HepG2 (cell line): ENCODE results near the gene UBE2O. TPM values are rescaled to one million over a fixed set of nuclear protein-coding genes. Genes with fewer than 3 reads are reported as not detected.

Experiments used
- ELF3 ChIP-seq: IDR thresholded peaks from 2 replicates; pipeline ENCODE4 v1.6.1; 2016; ENCODE audit warnings: missing genetic modification reagents, missing compliant biosample characterization
- FOXO1 ChIP-seq: sonication (generic); formaldehyde crosslinking; IDR thresholded peaks from 2 replicates; pipeline ENCODE4 v1.4.0; 2020; ENCODE audit warnings: missing genetic modification reagents
- JUND ChIP-seq: sonication (generic); formaldehyde crosslinking; IDR thresholded peaks from 2 replicates; pipeline ENCODE4 v1.8.0; 2022; ENCODE audit warnings: mild to moderate bottlenecking, missing genetic modification reagents
- KDM1A ChIP-seq: IDR thresholded peaks from 2 replicates; pipeline ENCODE4 v1.6.1; 2016; ENCODE audit warnings: missing compliant biosample characterization
- KDM3A ChIP-seq: IDR thresholded peaks from 2 replicates; pipeline ENCODE4 v1.6.1; 2018; ENCODE audit warnings: low read depth, missing compliant biosample characterization
- KDM6A ChIP-seq: IDR thresholded peaks from 2 replicates; pipeline ENCODE4 v1.6.1; 2016; ENCODE audit warnings: low read depth
- KLF6 ChIP-seq: IDR thresholded peaks from 2 replicates; pipeline ENCODE4 v1.8.0; 2016; ENCODE audit warnings: missing biosample characterization, missing genetic modification reagents
- MAFK ChIP-seq, 2 experiments: IDR thresholded peaks in 1 of 2; conservative IDR thresholded peaks in 1 of 2; 2 replicates each; pipeline ENCODE4 v1.6.1; 2011; ENCODE audit warnings: improper control_type of control experiment in 2 of 2, low read length in 2 of 2
- MIER2 ChIP-seq: IDR thresholded peaks from 2 replicates; pipeline ENCODE4 v1.6.1; 2016; ENCODE audit warnings: missing biosample characterization, missing genetic modification reagents
- NFIC ChIP-seq: IDR thresholded peaks from 2 replicates; pipeline ENCODE4 v1.6.1; 2012; ENCODE audit warnings: mild to moderate bottlenecking, low read length, inconsistent platforms
- NR1H2 ChIP-seq: sonication (generic); formaldehyde crosslinking; IDR thresholded peaks from 2 replicates; pipeline ENCODE4 v1.8.1; 2022; ENCODE audit warnings: low read depth, missing genetic modification reagents, borderline replicate concordance
- RAD21 ChIP-seq: fragments of 450-650 bp; formaldehyde crosslinking; IDR thresholded peaks from 2 replicates; pipeline ENCODE4 v1.5.0; 2020; ENCODE audit warnings: mild to moderate bottlenecking
- RARA ChIP-seq: IDR thresholded peaks from 2 replicates; pipeline ENCODE4 v1.6.1; 2016; ENCODE audit warnings: missing genetic modification reagents, missing compliant biosample characterization
- RBM22 ChIP-seq: fragments of 200-400 bp; formaldehyde crosslinking; optimal IDR thresholded peaks from 2 replicates; pipeline ENCODE3; 2017; ENCODE audit warnings: mild to moderate bottlenecking, low read length, moderate library complexity
- SAP130 ChIP-seq: IDR thresholded peaks from 2 replicates; pipeline ENCODE4 v1.6.1; 2016; ENCODE audit warnings: low read depth
- SIN3B ChIP-seq: fragments of 150-350 bp; IDR thresholded peaks from 2 replicates; pipeline ENCODE4 v1.6.1; 2014; ENCODE audit warnings: low read length
- SMC3 ChIP-seq: IDR thresholded peaks from 2 replicates; pipeline ENCODE4 v1.6.1; 2011; ENCODE audit warnings: low read length, improper control_type of control experiment
- SNAPC2 ChIP-seq: sonication (generic); formaldehyde crosslinking; IDR thresholded peaks from 2 replicates; pipeline ENCODE4 v1.8.1; 2022; ENCODE audit warnings: mild to moderate bottlenecking, missing genetic modification reagents
- SP5 ChIP-seq: IDR thresholded peaks from 2 replicates; pipeline ENCODE4 v1.6.1; 2016; ENCODE audit warnings: low read depth, borderline replicate concordance
- SPEN ChIP-seq: sonication (generic); formaldehyde crosslinking; IDR thresholded peaks from 2 replicates; pipeline ENCODE4 v1.5.1; 2020; ENCODE audit warnings: low read depth, mild to moderate bottlenecking, missing genetic modification reagents
- SRF ChIP-seq: IDR thresholded peaks from 2 replicates; pipeline ENCODE4 v1.6.1; 2011; ENCODE audit warnings: mild to moderate bottlenecking, low read depth, low read length, moderate library complexity
- TRIM24 ChIP-seq: sonication (generic); formaldehyde crosslinking; IDR thresholded peaks from 2 replicates; pipeline ENCODE4 v1.8.0; 2022; ENCODE audit warnings: mild to moderate bottlenecking, missing genetic modification reagents
- ZFP82 ChIP-seq: sonication (generic); formaldehyde crosslinking; IDR thresholded peaks from 2 replicates; pipeline ENCODE4 v1.5.1; 2020; ENCODE audit warnings: mild to moderate bottlenecking, missing genetic modification reagents, borderline replicate concordance
- ZNF136 ChIP-seq: sonication (generic); formaldehyde crosslinking; IDR thresholded peaks from 2 replicates; pipeline ENCODE4 v1.8.1; 2022; ENCODE audit warnings: low read depth, mild to moderate bottlenecking, moderate library complexity, missing genetic modification reagents
- ZNF24 ChIP-seq: fragments of 450-650 bp; IDR thresholded peaks from 2 replicates; pipeline ENCODE4 v1.6.1; 2017; ENCODE audit warnings: antibody characterized with exemption, mild to moderate bottlenecking
- ZNF557 ChIP-seq: sonication (generic); formaldehyde crosslinking; IDR thresholded peaks from 2 replicates; pipeline ENCODE4 v1.4.0; 2020; ENCODE audit warnings: missing genetic modification reagents
- polyA plus RNA-seq, 8 experiments: library from polyadenylated mRNA; depleted of rRNA in 3 of 8; stranded (reverse) in 7 of 8; unstranded in 1 of 8; fragments of >200 nt; fragmentation: Illumina TruSeq in 4 of 8; extraction: Trizol in 4 of 8; gene quantifications; 2 replicates each; pipeline versions ENCODE4 v1.2.1 to v1.2.3, GENCODE V29; 2011 to 2016; ENCODE audit warnings: low read depth in 4 of 8, missing spikeins in 1 of 8, mixed read lengths in 1 of 8; ENCODE audit not compliant: insufficient read depth in 1 of 8
- total RNA-seq, 5 experiments: library from RNA; depleted of rRNA; stranded (reverse); fragments of >200 nt; fragmentation: Illumina TruSeq; extraction: Trizol; gene quantifications; 2 replicates each; pipeline ENCODE4 v1.2.3, GENCODE V29; 2016; ENCODE audit warnings: low read depth in 1 of 5
- TF ChIP-seq, protein P1 (sequence below): sonication (generic); formaldehyde crosslinking; IDR thresholded peaks from 2 replicates; pipeline ENCODE4 v1.4.0; 2020; ENCODE audit warnings: missing genetic modification reagents
- TF ChIP-seq, protein P2 (sequence below), 2 experiments: fragments of 450-650 bp in 1 of 2; sonication (generic) in 1 of 2; formaldehyde crosslinking; IDR thresholded peaks; 2 replicates each; pipeline versions ENCODE4 v1.5.0 to v1.8.0; 2020 to 2022; ENCODE audit warnings: mild to moderate bottlenecking in 1 of 2, missing genetic modification reagents in 1 of 2
- TF ChIP-seq, protein P3 (sequence below), 2 experiments: sonication (generic) in 1 of 2; formaldehyde crosslinking in 1 of 2; IDR thresholded peaks; 2 replicates each; pipeline versions ENCODE4 v1.4.0 to v1.6.1; 2018 to 2020; ENCODE audit warnings: missing genetic modification reagents in 2 of 2, borderline replicate concordance in 1 of 2, low read depth in 1 of 2, mild to moderate bottlenecking in 1 of 2, missing biosample characterization in 1 of 2

UBE2O gene
- total and polyA plus RNA-seq, 2 of the 13 experiments (the other 11 are each of a cell fraction or from before 2014, with no cell fraction given) = 21.5 to 23.5 TPM

DNA sequence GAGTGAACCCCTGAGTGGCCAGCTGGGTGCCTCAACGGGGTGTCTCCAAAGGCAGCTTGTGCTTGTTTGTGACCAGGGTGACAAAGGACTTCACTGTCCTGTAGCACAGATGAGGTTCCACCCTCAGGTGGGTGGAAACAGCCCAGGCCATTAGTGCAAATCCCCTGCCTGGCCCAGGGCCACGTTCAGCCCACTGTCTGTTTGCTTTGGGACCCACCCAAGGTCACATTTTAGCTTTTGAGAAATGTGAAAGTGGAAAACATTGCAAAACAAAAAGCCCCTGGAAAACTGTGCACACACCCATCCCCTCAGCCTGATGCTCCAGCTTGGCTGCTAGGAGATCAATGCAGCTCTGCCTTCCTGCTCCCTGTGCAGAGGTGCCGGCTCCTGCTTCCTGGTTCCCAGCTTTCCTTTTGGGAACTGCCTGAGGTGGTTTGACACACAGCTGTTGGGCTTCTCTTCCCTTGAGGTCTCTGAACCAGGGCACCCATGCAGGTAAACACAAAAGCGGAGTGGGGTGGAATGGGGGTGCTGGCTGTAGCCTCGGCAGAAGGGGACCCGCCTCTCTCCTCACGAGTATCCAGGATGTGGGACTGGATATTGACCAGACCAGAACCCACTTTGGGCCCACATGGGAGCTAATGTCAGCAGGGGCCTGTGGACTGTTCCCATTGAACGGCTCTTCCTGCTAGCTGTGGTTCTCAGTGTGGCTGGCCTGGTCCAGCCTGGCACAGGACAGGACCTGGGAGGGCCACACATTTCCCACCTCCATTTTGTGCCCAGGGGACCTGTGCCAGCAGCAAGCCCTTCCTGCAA is 76.4 kb downstream of the UBE2O start (continued):
- TF ChIP-seq KLF6 (CRISPR knock-in tag) = peak; percentile 92
- TF ChIP-seq KDM3A = peak; percentile 66
- peak; percentile 81 for TF ChIP-seq KDM6A (CRISPR knock-in tag)
- peak; percentile 94 for TF ChIP-seq FOXO1
- TF ChIP-seq SNAPC2 (CRISPR knock-in tag) = 0 out of 2 replicates have a peak, but pooled peaks have one; percentile 67
- TF ChIP-seq, protein P1, sequence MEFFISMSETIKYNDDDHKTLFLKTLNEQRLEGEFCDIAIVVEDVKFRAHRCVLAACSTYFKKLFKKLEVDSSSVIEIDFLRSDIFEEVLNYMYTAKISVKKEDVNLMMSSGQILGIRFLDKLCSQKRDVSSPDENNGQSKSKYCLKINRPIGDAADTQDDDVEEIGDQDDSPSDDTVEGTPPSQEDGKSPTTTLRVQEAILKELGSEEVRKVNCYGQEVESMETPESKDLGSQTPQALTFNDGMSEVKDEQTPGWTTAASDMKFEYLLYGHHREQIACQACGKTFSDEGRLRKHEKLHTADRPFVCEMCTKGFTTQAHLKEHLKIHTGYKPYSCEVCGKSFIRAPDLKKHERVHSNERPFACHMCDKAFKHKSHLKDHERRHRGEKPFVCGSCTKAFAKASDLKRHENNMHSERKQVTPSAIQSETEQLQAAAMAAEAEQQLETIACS (CRISPR knock-in tag) = peak; percentile 55; the same call in 1 of the 2 replicates
- peak; percentile 16; the same call in 1 of the 2 replicates for TF ChIP-seq ZNF136
- TF ChIP-seq RAD21 (CRISPR knock-in tag) = peak; percentile 53
- TF ChIP-seq SAP130 (CRISPR knock-in tag) = peak; percentile 94
- peak; percentile 84 for TF ChIP-seq RARA
- TF ChIP-seq, protein P2, sequence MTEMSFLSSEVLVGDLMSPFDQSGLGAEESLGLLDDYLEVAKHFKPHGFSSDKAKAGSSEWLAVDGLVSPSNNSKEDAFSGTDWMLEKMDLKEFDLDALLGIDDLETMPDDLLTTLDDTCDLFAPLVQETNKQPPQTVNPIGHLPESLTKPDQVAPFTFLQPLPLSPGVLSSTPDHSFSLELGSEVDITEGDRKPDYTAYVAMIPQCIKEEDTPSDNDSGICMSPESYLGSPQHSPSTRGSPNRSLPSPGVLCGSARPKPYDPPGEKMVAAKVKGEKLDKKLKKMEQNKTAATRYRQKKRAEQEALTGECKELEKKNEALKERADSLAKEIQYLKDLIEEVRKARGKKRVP (CRISPR knock-in tag; IDR thresholded peaks at IDR 0.05) = peak in 1 of 2 experiments; percentile 81; a peak in 2 of 4 replicates
- TF ChIP-seq ZNF557 (CRISPR knock-in tag) = peak; percentile 86; the same call in 1 of the 2 replicates
- TF ChIP-seq ZNF24 = no peak
- TF ChIP-seq ZFP82 (CRISPR knock-in tag) = no peak
- peak; percentile 95 for TF ChIP-seq ELF3
- peak; percentile 97 for TF ChIP-seq RBM22
- TF ChIP-seq SRF = no peak
- TF ChIP-seq MIER2 (CRISPR knock-in tag) = peak; percentile 49; the same call in 1 of the 2 replicates
- no peak for TF ChIP-seq SMC3
- peak; percentile 95 for TF ChIP-seq SP5 (CRISPR knock-in tag)
- TF ChIP-seq NR1H2 = no peak; the same call in 1 of the 2 replicates
- TF ChIP-seq JUND (CRISPR knock-in tag) = peak; percentile 41; the same call in 1 of the 2 replicates
- TF ChIP-seq TRIM24 (CRISPR knock-in tag) = no peak
- TF ChIP-seq, protein P3, sequence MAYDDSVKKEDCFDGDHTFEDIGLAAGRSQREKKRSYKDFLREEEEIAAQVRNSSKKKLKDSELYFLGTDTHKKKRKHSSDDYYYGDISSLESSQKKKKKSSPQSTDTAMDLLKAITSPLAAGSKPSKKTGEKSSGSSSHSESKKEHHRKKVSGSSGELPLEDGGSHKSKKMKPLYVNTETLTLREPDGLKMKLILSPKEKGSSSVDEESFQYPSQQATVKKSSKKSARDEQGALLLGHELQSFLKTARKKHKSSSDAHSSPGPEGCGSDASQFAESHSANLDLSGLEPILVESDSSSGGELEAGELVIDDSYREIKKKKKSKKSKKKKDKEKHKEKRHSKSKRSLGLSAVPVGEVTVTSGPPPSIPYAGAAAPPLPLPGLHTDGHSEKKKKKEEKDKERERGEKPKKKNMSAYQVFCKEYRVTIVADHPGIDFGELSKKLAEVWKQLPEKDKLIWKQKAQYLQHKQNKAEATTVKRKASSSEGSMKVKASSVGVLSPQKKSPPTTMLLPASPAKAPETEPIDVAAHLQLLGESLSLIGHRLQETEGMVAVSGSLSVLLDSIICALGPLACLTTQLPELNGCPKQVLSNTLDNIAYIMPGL (CRISPR knock-in tag; IDR thresholded peaks at IDR 0.05; ENCODE audit: borderline replicate concordance in 1 of 2, low read depth in 1 of 2) = peak in 1 of 2 experiments; percentile 71; a peak in 3 of 4 replicates
- TF ChIP-seq SPEN (CRISPR knock-in tag) = peak; percentile 40; the same call in 1 of the 2 replicates
- TF ChIP-seq SIN3B = no peak
- peak; percentile 90 for TF ChIP-seq NFIC
- TF ChIP-seq MAFK (conservative IDR thresholded peaks at IDR 0.05 in 1 of 2, IDR thresholded peaks at IDR 0.05 in 1 of 2; ENCODE audit: low read length in 2 of 2) = no peak
- peak; percentile 4; the same call in 1 of the 2 replicates for TF ChIP-seq KDM1A (CRISPR knock-in tag)
